GM12864 (cell line): ENCODE results near the gene RPL13A.
A peak's percentile ranks its signal among the peaks of the same experiment; 100 is the strongest.

Source experiments
- DNase-seq: peaks from one replicate; pipeline ENCODE4 v3.0.0-alpha.2; 2011; ENCODE audit warnings: low read depth
- H3K4me3 ChIP-seq: 2 replicates; pipeline ENCODE4 v1.5.1; 2011; ENCODE audit warnings: mild to moderate bottlenecking, low read depth, low read length, control low read depth
- TF ChIP-seq, protein P1 (sequence below): IDR thresholded peaks from 2 replicates; pipeline ENCODE4 v1.5.1; 2011; ENCODE audit warnings: low read depth, mild to moderate bottlenecking, moderate library complexity, low read length, control low read depth, inconsistent platforms; ENCODE audit errors: missing control alignments

Gene RPL13A

DNA sequence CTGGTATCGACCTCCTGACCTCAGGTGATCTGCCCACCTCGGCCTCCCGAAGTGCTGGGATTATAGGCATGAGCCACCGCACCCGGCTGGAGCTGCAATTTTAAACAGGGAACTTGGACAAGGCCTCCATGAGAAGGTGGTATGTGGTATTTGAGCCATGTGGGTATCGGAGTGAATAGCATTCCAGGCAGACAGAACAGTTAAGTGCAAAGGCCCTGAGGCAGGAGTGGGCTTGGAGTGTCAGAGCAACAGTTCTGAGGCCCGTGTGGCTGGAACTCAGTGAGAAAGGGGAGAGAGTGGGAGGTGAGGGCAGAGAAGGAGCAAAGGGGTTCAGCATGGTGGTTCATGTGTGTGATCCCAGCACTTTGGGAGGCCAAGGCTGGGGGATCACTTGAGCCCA is 43.3 kb downstream of the RPL13A start:
- no peak overlapping the region for H3K4me3 ChIP-seq
- no peak for DNase-seq
- TF ChIP-seq, protein P1, sequence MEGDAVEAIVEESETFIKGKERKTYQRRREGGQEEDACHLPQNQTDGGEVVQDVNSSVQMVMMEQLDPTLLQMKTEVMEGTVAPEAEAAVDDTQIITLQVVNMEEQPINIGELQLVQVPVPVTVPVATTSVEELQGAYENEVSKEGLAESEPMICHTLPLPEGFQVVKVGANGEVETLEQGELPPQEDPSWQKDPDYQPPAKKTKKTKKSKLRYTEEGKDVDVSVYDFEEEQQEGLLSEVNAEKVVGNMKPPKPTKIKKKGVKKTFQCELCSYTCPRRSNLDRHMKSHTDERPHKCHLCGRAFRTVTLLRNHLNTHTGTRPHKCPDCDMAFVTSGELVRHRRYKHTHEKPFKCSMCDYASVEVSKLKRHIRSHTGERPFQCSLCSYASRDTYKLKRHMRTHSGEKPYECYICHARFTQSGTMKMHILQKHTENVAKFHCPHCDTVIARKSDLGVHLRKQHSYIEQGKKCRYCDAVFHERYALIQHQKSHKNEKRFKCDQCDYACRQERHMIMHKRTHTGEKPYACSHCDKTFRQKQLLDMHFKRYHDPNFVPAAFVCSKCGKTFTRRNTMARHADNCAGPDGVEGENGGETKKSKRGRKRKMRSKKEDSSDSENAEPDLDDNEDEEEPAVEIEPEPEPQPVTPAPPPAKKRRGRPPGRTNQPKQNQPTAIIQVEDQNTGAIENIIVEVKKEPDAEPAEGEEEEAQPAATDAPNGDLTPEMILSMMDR, result no peak

DNA sequence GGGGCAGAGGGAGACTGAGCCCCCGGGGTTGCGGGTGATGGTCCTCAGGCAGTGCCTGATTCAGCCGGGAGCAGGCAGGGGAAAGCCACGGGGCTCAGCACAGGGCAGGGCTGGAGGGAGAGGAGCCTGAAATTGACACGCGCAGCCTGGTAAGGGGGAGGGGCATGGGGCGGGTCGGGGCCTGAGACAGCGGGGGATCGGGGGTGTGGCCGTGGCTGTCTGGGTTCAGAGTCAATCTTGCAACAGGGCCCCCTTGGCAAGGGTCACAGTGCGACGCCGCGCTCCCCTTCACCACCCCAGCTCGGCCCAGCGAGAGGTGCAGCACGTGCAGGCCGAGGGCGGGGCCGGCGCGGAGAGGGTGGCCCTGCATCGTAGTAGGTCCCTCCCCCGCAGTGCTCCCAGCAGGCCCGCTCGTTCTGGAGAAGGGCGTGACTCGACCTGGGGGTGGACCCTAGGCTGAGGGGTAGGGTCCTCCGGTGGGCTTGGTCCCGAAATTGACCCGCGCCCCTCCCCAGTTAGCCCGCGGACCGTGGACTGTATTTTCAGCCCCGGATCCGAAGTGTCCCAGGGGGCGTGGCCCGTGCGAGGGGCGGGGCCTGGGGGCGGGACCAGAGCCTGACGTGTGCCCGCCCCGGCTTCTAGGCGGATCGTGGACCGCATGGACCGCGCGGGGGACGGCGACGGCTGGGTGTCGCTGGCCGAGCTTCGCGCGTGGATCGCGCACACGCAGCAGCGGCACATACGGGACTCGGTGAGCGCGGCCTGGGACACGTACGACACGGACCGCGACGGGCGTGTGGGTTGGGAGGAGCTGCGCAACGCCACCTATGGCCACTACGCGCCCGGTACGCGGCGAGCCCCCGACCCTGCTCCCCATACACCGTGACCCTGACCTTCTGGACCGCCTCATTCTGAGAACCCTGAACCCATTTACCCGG is 46.4 kb downstream of the RPL13A start:
- TF ChIP-seq, protein P1, result peak; percentile 60
- peak overlapping the region; percentile 51 for H3K4me3 ChIP-seq

GRCh38 chr19:49534632-49535385 is 47.4 kb downstream of the RPL13A start:
- no peak overlapping the region; the same call in 1 of the 2 replicates for H3K4me3 ChIP-seq
- TF ChIP-seq, protein P1, result no peak
- no peak for DNase-seq

More for the DNA sequence above, 46.4 kb downstream of the RPL13A start:
- no peak for DNase-seq

DNA sequence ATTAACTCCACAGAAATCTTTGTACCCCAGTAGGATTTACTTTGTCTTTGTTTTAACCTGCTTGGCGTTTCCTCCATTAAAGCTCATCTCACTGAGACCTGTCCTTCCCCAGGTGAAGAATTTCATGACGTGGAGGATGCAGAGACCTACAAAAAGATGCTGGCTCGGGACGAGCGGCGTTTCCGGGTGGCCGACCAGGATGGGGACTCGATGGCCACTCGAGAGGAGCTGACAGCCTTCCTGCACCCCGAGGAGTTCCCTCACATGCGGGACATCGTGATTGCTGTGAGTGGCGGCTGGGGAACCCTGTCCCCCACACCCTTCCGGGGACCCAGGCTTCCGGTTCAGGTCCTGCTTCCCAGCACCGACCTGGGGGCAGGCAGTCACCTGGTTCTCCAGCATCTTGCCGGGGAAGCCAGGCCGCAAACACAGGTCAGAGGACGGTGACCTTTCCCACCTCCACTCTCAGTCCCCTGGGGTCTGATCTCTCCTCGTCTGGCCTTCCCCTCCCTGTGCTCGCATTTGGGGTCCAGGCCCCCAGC is 49.6 kb downstream of the RPL13A start:
- TF ChIP-seq, protein P1, result no peak
- DNase-seq, result no peak

GRCh38 chr19:49538643-49539042 is 51.2 kb downstream of the RPL13A start:
- no peak overlapping the region for H3K4me3 ChIP-seq
- no peak for DNase-seq
- TF ChIP-seq, protein P1, result no peak

More for the DNA sequence above, 49.6 kb downstream of the RPL13A start:
- no peak overlapping the region for H3K4me3 ChIP-seq

GRCh38 chr19:49539192-49539952 is 52.0 kb downstream of the RPL13A start:
- H3K4me3 ChIP-seq, result no peak overlapping the region
- TF ChIP-seq, protein P1, result no peak
- DNase-seq, result no peak
